CD14-positive monocyte (primary cell): ENCODE data around the gene MIA3. TPM values are rescaled to one million over a fixed set of nuclear protein-coding genes. Genes with fewer than 3 reads are reported as not detected.

Experiments used
- DNase-seq, 3 donors: peaks; one replicate each; pipeline ENCODE4 v3.0.0-alpha.2; 2011 to 2022
- H2AFZ ChIP-seq: 2 replicates; pipeline ENCODE4 v1.6.0; 2012; ENCODE audit warnings: mild to moderate bottlenecking, low read depth, low read length, inconsistent platforms; ENCODE audit not compliant: insufficient read depth, poor library complexity, severe bottlenecking
- H3K27ac ChIP-seq, 2 donors: 1 replicate in 1 of 2; 2 replicates in 1 of 2; pipeline ENCODE4 v1.5.1; 2012 to 2013; ENCODE audit warnings: low read length in 2 of 2, control low read depth in 1 of 2, inconsistent platforms in 1 of 2, low read depth in 1 of 2, mild to moderate bottlenecking in 1 of 2
- H3K27me3 ChIP-seq, 2 donors: one replicate each; pipeline versions ENCODE4 v1.6.0 to v1.6.1; 2011 to 2013; ENCODE audit warnings: low read length in 2 of 2; ENCODE audit not compliant: control insufficient read depth in 2 of 2, insufficient read depth in 2 of 2
- H3K36me3 ChIP-seq, 2 donors: replicated peaks in 1 of 2; 1 replicate in 1 of 2; 2 replicates in 1 of 2; pipeline versions ENCODE4 v1.5.1 to v1.6.1; 2012 to 2013; ENCODE audit warnings: low read length in 2 of 2, control low read depth in 1 of 2, inconsistent platforms in 1 of 2, mild to moderate bottlenecking in 1 of 2; ENCODE audit not compliant: insufficient read depth in 2 of 2, control insufficient read depth in 1 of 2
- H3K4me1 ChIP-seq, 2 donors: 1 replicate in 1 of 2; 2 replicates in 1 of 2; pipeline versions ENCODE4 v1.5.1 to v1.6.1; 2012 to 2013; ENCODE audit warnings: low read length in 2 of 2, control low read depth in 1 of 2, inconsistent platforms in 1 of 2, mild to moderate bottlenecking in 1 of 2, moderate library complexity in 1 of 2; ENCODE audit not compliant: insufficient read depth in 2 of 2, control insufficient read depth in 1 of 2
- H3K4me2 ChIP-seq: replicated peaks from 2 replicates; pipeline ENCODE3; 2012; ENCODE audit warnings: low read length, moderate library complexity, mild to moderate bottlenecking; ENCODE audit not compliant: poor library complexity, severe bottlenecking; ENCODE audit errors: extremely low read depth
- H3K4me3 ChIP-seq, 3 experiments: fragments of 200-600 bp in 1 of 3; sonication (generic) in 1 of 3; replicated peaks in 1 of 3; 1 replicate in 2 of 3; 2 replicates in 1 of 3; pipeline ENCODE4 v1.5.1; 2011 to 2013; ENCODE audit warnings: low read length in 3 of 3, mild to moderate bottlenecking in 3 of 3, control low read depth in 2 of 3, low read depth in 2 of 3, inconsistent platforms in 1 of 3, moderate library complexity in 1 of 3
- H3K79me2 ChIP-seq: 2 replicates; pipeline ENCODE4 v1.6.0; 2012; ENCODE audit warnings: mild to moderate bottlenecking, control low read depth, inconsistent platforms, low read length, moderate library complexity; ENCODE audit not compliant: insufficient read depth
- H3K9ac ChIP-seq: 2 replicates; pipeline ENCODE4 v1.6.0; 2017; ENCODE audit warnings: low read length, mild to moderate bottlenecking; ENCODE audit not compliant: insufficient read depth, poor library complexity, severe bottlenecking
- H3K9me3 ChIP-seq, 2 donors: replicated peaks in 1 of 2; 1 replicate in 1 of 2; 2 replicates in 1 of 2; pipeline versions ENCODE4 v1.5.1 to v1.6.1; 2012 to 2013; ENCODE audit warnings: low read length in 2 of 2, control low read depth in 1 of 2; ENCODE audit not compliant: control insufficient read depth in 1 of 2, insufficient read depth in 1 of 2
- H4K20me1 ChIP-seq: 2 replicates; pipeline ENCODE4 v1.6.0; 2012; ENCODE audit warnings: mild to moderate bottlenecking, low read length, control low read depth, moderate library complexity; ENCODE audit not compliant: insufficient read depth
- H3K27ac Mint-ChIP-seq, 7 donors: one replicate each; pipeline ENCODE4 v1.8.0; 2020; ENCODE audit warnings: mild to moderate bottlenecking in 7 of 7, mixed read lengths in 7 of 7, moderate library complexity in 6 of 7, inconsistent platforms in 2 of 7
- H3K27me3 Mint-ChIP-seq, 3 donors: one replicate each; pipeline ENCODE4 v1.8.0; 2021 to 2022; ENCODE audit warnings: low read depth in 3 of 3, mild to moderate bottlenecking in 3 of 3, mixed read lengths in 3 of 3, moderate library complexity in 3 of 3, inconsistent platforms in 1 of 3
- H3K36me3 Mint-ChIP-seq, 2 donors: one replicate each; pipeline ENCODE4 v1.8.0; 2020; ENCODE audit warnings: mixed read lengths in 2 of 2, inconsistent platforms in 1 of 2, mild to moderate bottlenecking in 1 of 2
- H3K4me1 Mint-ChIP-seq: one replicate; pipeline ENCODE4 v1.8.0; 2020; ENCODE audit warnings: mild to moderate bottlenecking, mixed read lengths
- H3K4me3 Mint-ChIP-seq, 2 donors: one replicate each; pipeline ENCODE4 v1.8.0; 2020; ENCODE audit warnings: mild to moderate bottlenecking in 2 of 2, mixed read lengths in 2 of 2, moderate library complexity in 1 of 2
- H3K9me3 Mint-ChIP-seq, 7 donors: one replicate each; pipeline ENCODE4 v1.8.0; 2020 to 2022; ENCODE audit warnings: mixed read lengths in 7 of 7, mild to moderate bottlenecking in 6 of 7, moderate library complexity in 6 of 7, inconsistent platforms in 2 of 7
- CTCF ChIP-seq: fragments of 200-600 bp; IDR thresholded peaks from one replicate; pipeline ENCODE4 v1.8.0; 2022; ENCODE audit warnings: antibody characterized with exemption, mild to moderate bottlenecking
- WGBS: methylation state at CpG from one replicate; pipeline ENCODE4 v1.1.5; 2013; ENCODE audit warnings: missing lambda C conversion rate; ENCODE audit not compliant: insufficient coverage; 5-methylcytosine and 5-hydroxymethylcytosine counted together
- intact Hi-C, 2 donors: fragments of 100-400 bp; cut with micrococcal nuclease; formaldehyde crosslinking; loops; one replicate each; pipeline versions ENCODE4 v1.15.0 to v1.15.1; 2023
- polyA plus RNA-seq, 3 donors: library from polyadenylated mRNA; depleted of rRNA in 1 of 3; unstranded in 2 of 3; stranded (reverse) in 1 of 3; fragments of 300-500 nt in 2 of 3; fragments of >200 nt in 1 of 3; fragmentation: Illumina TruSeq in 2 of 3; gene quantifications; 1 replicate in 2 of 3; 2 replicates in 1 of 3; pipeline ENCODE4 v1.2.3, GENCODE V29; 2012 to 2021

The MIA3 gene
- polyA plus RNA-seq, 3 donors = 19.8 to 37.1 (median 36.6) TPM

GRCh38 chr1:222583079-222583478, 34.8 kb upstream of the MIA3 start:
- Mint-ChIP-seq H3K4me3 (peak overlapping the region; percentile 81 to 95), H3K4me1 (peaks cover 27% of the 10 kb centered on the region), H3K36me3 (peaks cover 29 to 38% of the 10 kb centered on the region in 2 donors), H3K27ac (peak overlapping the region; percentile 86 to 95 (median 91)), H3K27me3 (no peaks in the 10 kb centered on the region), H3K9me3 (no peaks in the 10 kb centered on the region)
- Histone ChIP-seq H3K9ac (peak overlapping the region; percentile 51), H3K4me2 (peak overlapping the region; percentile 73), H3K9me3 (no peaks in the 10 kb centered on the region), H2AFZ (peak overlapping the region; percentile 73), H3K4me1 (peaks cover 17 to 20% of the 10 kb centered on the region in 2 donors), H3K79me2 (peaks cover 36% of the 10 kb centered on the region), H3K4me3 (peak overlapping the region; percentile 42 to 76 (median 72)), H3K36me3 (peaks cover 9 to 34% of the 10 kb centered on the region in 2 donors), H3K27me3 (no peaks in the 10 kb centered on the region), H3K27ac (peak overlapping the region; percentile 77 to 83), H4K20me1 (no peaks in the 10 kb centered on the region)
- TF ChIP-seq CTCF = no peak
- intact Hi-C loops = no loop called here
- peak; percentile 40 to 52 (median 51) for DNase-seq
- whole genome bisulfite sequencing = 4% methylated on average over 5 of the region's 5 CpGs

GRCh38 chr1:222586842-222587241, 31.1 kb upstream of the MIA3 start:
- Histone ChIP-seq H3K9ac (no peak overlapping the region), H3K27ac (no peak overlapping the region), H3K79me2 (peaks cover 37% of the 10 kb centered on the region), H2AFZ (no peak overlapping the region), H3K4me3 (no peak overlapping the region), H3K36me3 (peaks cover 7 to 16% of the 10 kb centered on the region in 2 donors), H4K20me1 (no peaks in the 10 kb centered on the region), H3K9me3 (no peaks in the 10 kb centered on the region), H3K4me2 (no peak overlapping the region), H3K27me3 (no peaks in the 10 kb centered on the region), H3K4me1 (peaks cover 29 to 34% of the 10 kb centered on the region in 2 donors)
- no peak overlapping the region for H3K4me3 Mint-ChIP-seq
- H3K4me1 Mint-ChIP-seq = peaks cover 43% of the 10 kb centered on the region
- no peak for DNase-seq
- H3K27ac Mint-ChIP-seq = no peak overlapping the region
- H3K27me3 Mint-ChIP-seq = peaks cover 0 to 1% (median 1%) of the 10 kb centered on the region in 3 donors
- H3K36me3 Mint-ChIP-seq = peaks cover 20 to 22% of the 10 kb centered on the region in 2 donors
- no peaks in the 10 kb centered on the region for H3K9me3 Mint-ChIP-seq
- no peak for TF ChIP-seq CTCF
- intact Hi-C loops = loop anchor here in 1 of 2 donors (5.0 kb wide), 1 partner anchor 35 kb away; no protein-coding TSS in a partner anchor
- no CpG with 5 or more reads among the region's 2 CpGs for WGBS
